GM10248 (cell line): ENCODE data around the gene COPS7A.

Experiments
- CTCF ChIA-PET: fragments of 300-600 bp; sonication (Branson Sonifier 250); formaldehyde crosslinking; extraction: SDS; loops from one replicate; lab custom pipeline; 2021; ENCODE audit warnings: antibody characterized with exemption; lab: Yijun Ruan, JAX
- POLR2A ChIA-PET: fragments of 350-650 bp; sonication (Branson Sonifier 250); formaldehyde crosslinking; extraction: SDS; loops from one replicate; lab custom pipeline; 2020; ENCODE audit warnings: antibody characterized with exemption; lab: Yijun Ruan, JAX
- DNase-seq: peaks from one replicate; pipeline ENCODE4 v3.0.0; 2012; ENCODE audit errors: extremely low spot score
- CTCF ChIP-seq: IDR thresholded peaks from 2 replicates; pipeline ENCODE4 v1.5.1; 2012; ENCODE audit warnings: mild to moderate bottlenecking, low read depth; ENCODE audit errors: extremely low read depth, missing control alignments, control extremely low read depth

Gene COPS7A

GRCh38 chr12:6722863-6723262, 983 bp upstream of the COPS7A start:
- CTCF ChIA-PET: interaction anchor here (1.0 to 4.8 kb wide), 11 partner anchors 11 to 169 kb away, joined by 3 to 31 read pairs (median 5); partner anchors contain the start of genes MLF2, PTMS and ZNF384
- POLR2A ChIA-PET: interaction anchor here (1.1 to 1.8 kb wide), 2 partner anchors 25 to 189 kb away, joined by 3 to 7 read pairs; partner anchors contain the start of gene GAPDH
- no peak for DNase-seq
- TF ChIP-seq CTCF: no peak

- TF ChIP-seq CTCF: no peak
- ChIA-PET POLR2A (interaction anchor here (0.6 to 2.3 kb wide), 10 partner anchors 28 to 254 kb away, joined by 3 to 17 read pairs (median 6); partner anchors contain the start of genes GAPDH, MLF2, TPI1 and VAMP1), CTCF (interaction anchor here (0.9 to 4.8 kb wide), 13 partner anchors 9 to 167 kb away, joined by 3 to 31 read pairs (median 5); partner anchors contain the start of genes MLF2 and PTMS)
- peak; percentile 47 for DNase-seq
Observed at GRCh38 chr12:6724409-6724797, 557 bp downstream of the COPS7A start.

- CTCF ChIA-PET: interaction anchor here (1.8 to 4.8 kb wide), 4 partner anchors 28 to 147 kb away, joined by 5 to 31 read pairs (median 16); partner anchors contain the start of genes MLF2, PTMS and SPSB2
- POLR2A ChIA-PET: interaction anchor here (2.3 kb wide), 1 partner anchor 36 kb away, joined by 17 read pairs; the partner anchor contains the start of gene ZNF384
- no peak for TF ChIP-seq CTCF
- no peak for DNase-seq
Observed at GRCh38 chr12:6725350-6725749, 1.5 kb downstream of the COPS7A start.

GRCh38 chr12:6729186-6729585, 5.3 kb downstream of the COPS7A start:
- CTCF ChIA-PET: interaction anchor here (1.3 to 6.7 kb wide), 3 partner anchors 24 to 49 kb away, joined by 4 to 41 read pairs (median 4); partner anchors contain the start of gene MLF2
- POLR2A ChIA-PET: no interaction called here
- TF ChIP-seq CTCF: no peak
- DNase-seq: no peak

GRCh38 chr12:6730169-6730568, 6.3 kb downstream of the COPS7A start:
- TF ChIP-seq CTCF: no peak
- ChIA-PET POLR2A (interaction anchor here (0.6 kb wide), 1 partner anchor 41 kb away, joined by 3 read pairs; the partner anchor contains the start of gene ZNF384), CTCF (interaction anchor here (0.9 to 6.7 kb wide), 4 partner anchors 23 to 86 kb away, joined by 3 to 41 read pairs (median 4); partner anchors contain the start of gene MLF2)
- no peak for DNase-seq

GRCh38 chr12:6734506-6735387, 10.9 kb downstream of the COPS7A start:
- no peak for DNase-seq
- TF ChIP-seq CTCF: no peak
- ChIA-PET POLR2A (no interaction called here), CTCF (interaction anchor here (0.8 to 6.7 kb wide), 8 partner anchors 11 to 138 kb away, joined by 3 to 41 read pairs (median 6); partner anchors contain the start of genes COPS7A, MLF2 and SPSB2)
